Measurements from ENCODE around the gene PAOX. TPM values are rescaled to one million over a fixed set of nuclear protein-coding genes. Genes with fewer than 3 reads are reported as not detected.

PAOX gene
- total and polyA plus RNA-seq, 2 of the 4 experiments (the other 2 are of a cell fraction): 3.8 to 4.5 TPM

DNA sequence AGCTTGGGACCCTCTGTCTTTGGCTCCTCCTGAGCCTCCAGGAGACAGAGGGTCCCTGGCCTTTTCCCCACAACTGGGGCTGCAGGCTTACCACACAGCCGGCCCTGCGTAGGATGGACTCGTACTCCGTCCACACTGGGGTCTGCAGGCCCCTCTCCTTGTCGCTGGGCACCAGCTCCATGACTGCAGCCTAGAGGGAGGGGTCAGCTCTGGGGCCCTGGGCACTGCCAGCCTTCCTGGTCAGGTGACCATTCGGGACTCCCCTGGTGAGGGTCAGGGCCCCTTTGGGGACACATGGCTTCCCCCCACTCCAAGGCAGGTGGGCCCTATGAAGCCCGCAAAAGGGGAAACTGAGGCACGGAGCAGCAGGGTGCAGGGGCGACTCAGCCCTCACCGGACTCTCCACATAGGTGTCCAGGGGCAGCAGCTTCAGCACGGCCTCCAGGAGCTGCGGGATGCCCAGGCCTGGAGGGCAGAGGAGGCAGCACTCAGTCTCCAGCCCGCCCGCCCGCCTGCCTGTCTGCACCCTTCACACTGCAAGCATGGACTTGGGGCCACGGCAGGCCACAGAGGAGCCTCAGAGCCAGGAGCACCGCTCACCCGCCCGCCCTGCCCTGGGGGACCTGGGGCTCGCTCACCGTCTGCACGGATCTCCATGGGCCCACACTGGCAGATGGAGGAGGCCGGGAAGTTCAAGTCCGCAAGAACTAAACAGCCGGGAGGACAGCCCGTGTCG is 22.3 kb upstream of the PAOX start (continued):
- no peak for TF ChIP-seq MXI1 (IDR thresholded peaks at IDR 0.05; ENCODE audit: borderline replicate concordance, low read depth, low read length)
- no peak for TF ChIP-seq RAD21 (IDR thresholded peaks at IDR 0.05; ENCODE audit: low read length)

DNA sequence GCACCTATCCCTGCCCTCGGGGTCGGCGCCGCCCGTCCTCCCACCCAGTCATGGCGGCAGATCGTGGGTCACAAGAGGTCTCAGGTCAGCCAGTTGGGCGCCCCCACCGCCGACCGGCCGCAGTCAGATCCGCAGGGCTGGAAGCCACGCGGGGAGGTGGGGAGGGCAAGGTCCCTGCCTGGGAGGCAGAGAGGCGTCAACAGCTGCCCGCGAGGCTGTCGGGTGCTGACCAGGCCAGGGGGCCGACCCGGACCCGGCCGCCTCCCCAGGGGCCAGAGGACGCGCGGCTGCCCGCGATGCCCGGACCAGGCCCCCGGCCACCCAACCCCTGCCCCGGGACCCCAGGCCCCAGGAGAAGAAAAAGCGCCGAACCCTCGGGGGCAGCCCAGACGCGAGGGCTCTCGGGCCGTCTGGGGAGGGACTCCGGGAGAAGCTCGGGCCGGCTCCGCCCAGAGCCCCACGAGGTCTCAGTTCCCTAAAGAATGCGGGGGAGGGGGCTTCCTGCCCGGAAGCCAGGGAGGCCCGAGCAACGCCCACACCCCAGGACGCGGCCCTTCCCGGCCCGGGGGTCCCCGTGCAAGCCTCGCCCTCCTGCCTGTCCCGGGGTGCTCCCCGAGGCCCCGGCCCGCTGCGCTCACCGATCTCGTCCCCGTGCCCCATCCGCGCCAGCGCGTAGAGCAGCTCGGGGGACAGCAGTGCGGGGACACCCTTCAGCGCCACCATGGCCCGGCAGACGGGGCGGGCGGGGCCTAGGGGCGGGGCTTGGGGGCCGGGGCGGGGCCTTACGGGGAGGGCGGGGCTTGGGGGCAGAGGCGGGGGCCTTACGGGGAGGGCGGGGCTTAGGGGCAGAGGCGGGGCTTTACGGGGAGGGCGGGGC is 21.5 kb upstream of the PAOX start, which contains the start of gene FUOM:
Gene FUOM, minus strand, starts transcription at position 735 of the 877 bp plus-strand sequence. Its CDS starts 12 bp downstream, at position 723.
- peak within 1 kb of the TSS; percentile 59; the same call in 1 of the 2 replicates for H2AK5ac ChIP-seq (ENCODE audit: low read depth, low read length)
- dilution Hi-C loops (cut with HindIII; ENCODE audit: low sequenced_read_pairs, unreplicated experiment): no loop called here
- H2BK5ac ChIP-seq (ENCODE audit: low read depth, low read length, poor library complexity, severe bottlenecking): no peak within 1 kb of the TSS
- peaks cover 6% of the 10 kb centered on the region; the same call in 1 of the 2 replicates for H3K4me1 ChIP-seq (ENCODE audit: control insufficient read depth, insufficient read depth, low read length)
- no peaks in the 10 kb centered on the region for H3K9me3 ChIP-seq (ENCODE audit: control insufficient read depth, insufficient read depth, low read length)
- H3K27ac ChIP-seq (ENCODE audit: insufficient read depth, low read length): no peak within 1 kb of the TSS; the same call in 1 of the 2 replicates
- H3K56ac ChIP-seq (ENCODE audit: extremely low read depth, insufficient read depth, low read length): no peak within 1 kb of the TSS
- no peak within 1 kb of the TSS for H3K18ac ChIP-seq (ENCODE audit: low read depth, low read length)
- CTCF ChIA-PET: no interaction called here
- peak within 1 kb of the TSS; percentile 71; the same call in 1 of the 2 replicates for H3K14ac ChIP-seq (replicated peaks; ENCODE audit: low read depth, low read length)
- H4K20me1 ChIP-seq (ENCODE audit: insufficient read depth, low read length): no peaks in the 10 kb centered on the region; the same call in 1 of the 2 replicates
- H4K5ac ChIP-seq (ENCODE audit: low read depth, low read length): no peak within 1 kb of the TSS; the same call in 1 of the 2 replicates
- H2BK15ac ChIP-seq (ENCODE audit: low read depth, low read length): no peak within 1 kb of the TSS
- DNase-seq (peak; percentile 29), ATAC-seq (ENCODE audit: low read depth) (peak; percentile 85)
- H2BK120ac ChIP-seq (ENCODE audit: low read depth, low read length): 0 out of 2 replicates have a peak within 1 kb of the TSS, but pooled peaks have one; percentile 48
- BruUV-seq (replicated peaks): no TSS peak
- in situ Hi-C loops (cut with MboI; ENCODE audit: low sequenced_read_pairs): no loop called here
- peaks cover 14% of the 10 kb centered on the region for H3K36me3 ChIP-seq (ENCODE audit: control insufficient read depth, insufficient read depth, low read length)
- peak within 1 kb of the TSS; percentile 94 for H2AK9ac ChIP-seq (replicated peaks; ENCODE audit: low read depth, low read length, poor library complexity)
- H3K79me1 ChIP-seq (ENCODE audit: low read depth in 1 of 2, low read length in 2 of 2): peaks cover 8 to 13% of the 10 kb centered on the region in 2 experiments; a peak in 2 of 4 replicates
- H3K4ac ChIP-seq (ENCODE audit: low read depth, low read length): peak within 1 kb of the TSS; percentile 75; the same call in 1 of the 2 replicates
- no peak within 1 kb of the TSS for H4K91ac ChIP-seq (ENCODE audit: insufficient read depth, low read depth, low read length)
- peak within 1 kb of the TSS in 1 of 2 experiments; percentile 63; a peak in 2 of 4 replicates for H4K8ac ChIP-seq (ENCODE audit: low read depth in 2 of 2, low read length in 2 of 2)
- no peak within 1 kb of the TSS for H2BK20ac ChIP-seq (ENCODE audit: low read depth, low read length)
- peak within 1 kb of the TSS; percentile 78 for H3K4me3 ChIP-seq (ENCODE audit: insufficient read depth, low read depth, low read length)
- H3K27me3 ChIP-seq (ENCODE audit: control insufficient read depth, insufficient read depth, low read length): no peaks in the 10 kb centered on the region
- POLR2A ChIA-PET (ENCODE audit: unreplicated experiment): no interaction called here
- 0 out of 2 replicates have a peak within 1 kb of the TSS, but pooled peaks have one; percentile 31 for H3K23ac ChIP-seq (ENCODE audit: low read depth, low read length)
- peak within 1 kb of the TSS; percentile 92 for H2AFZ ChIP-seq (replicated peaks; ENCODE audit: low read length, poor library complexity)
- WGBS, 2 experiments (ENCODE audit: extremely low coverage in 2 of 2, insufficient read length in 1 of 2): 0% methylated on average over 11 of the region's 83 CpGs; no CpG with 5 or more reads in 1 of the 2 experiments
- intact Hi-C loops (cut with micrococcal nuclease): no loop called here
- H3K9me1 ChIP-seq (ENCODE audit: insufficient read depth, low read length): no peaks in the 10 kb centered on the region
- no peak for TF ChIP-seq FOS (IDR thresholded peaks at IDR 0.05; ENCODE audit: low read depth, low read length)
- 0 out of 2 replicates have a peak, but pooled peaks have one; percentile 18 for TF ChIP-seq MAZ (IDR thresholded peaks at IDR 0.05; ENCODE audit: borderline replicate concordance, low read depth, low read length)
- H3K9ac ChIP-seq (ENCODE audit: low read depth, low read length): peak within 1 kb of the TSS; percentile 28; the same call in 1 of the 2 replicates
- peak within 1 kb of the TSS; percentile 62 for H3K4me2 ChIP-seq (ENCODE audit: low read depth, low read length)
